A673 (cell line): ENCODE data around the gene CDYL.

Source experiments
- CTCF ChIP-seq: fragments of 300-800, 200-600 bp; sonication (generic); conservative IDR thresholded peaks from 2 replicates; pipeline ENCODE4 v1.5.1; 2017; ENCODE audit warnings: low read depth, mild to moderate bottlenecking, antibody characterized with exemption, low read length, moderate library complexity, mixed read lengths
- EZH2 ChIP-seq: fragments of 200-600 bp; sonication (generic); IDR thresholded peaks from 2 replicates; pipeline ENCODE4 v1.6.1; 2017; ENCODE audit warnings: borderline replicate concordance, low read depth, mild to moderate bottlenecking, mixed read lengths, antibody characterized with exemption, low read length; ENCODE audit not compliant: poor library complexity, severe bottlenecking

- no peak for TF ChIP-seq CTCF
- TF ChIP-seq EZH2 = no peak
Observed at GRCh38 chr6:4944325-4944724, 168.1 kb downstream of the CDYL start.
